Ishikawa (cell line): ENCODE measurements around the gene ACOXL.

ENCODE experiments used
- CEBPB ChIP-seq: IDR thresholded peaks from 2 replicates; pipeline ENCODE4 v1.6.1; 2012
- CREB1 ChIP-seq: IDR thresholded peaks from 2 replicates; pipeline ENCODE4 v1.6.1; 2012; ENCODE audit warnings: low read depth
- EP300 ChIP-seq: IDR thresholded peaks from 2 replicates; pipeline ENCODE4 v1.6.1; 2012; ENCODE audit warnings: borderline replicate concordance
- FOXM1 ChIP-seq: IDR thresholded peaks from 2 replicates; pipeline ENCODE4 v1.6.1; 2012; ENCODE audit warnings: low read depth, borderline replicate concordance
- NFIC ChIP-seq: IDR thresholded peaks from 2 replicates; pipeline ENCODE4 v1.6.1; 2012
- RAD21 ChIP-seq: IDR thresholded peaks from 2 replicates; pipeline ENCODE4 v1.6.1; 2012; ENCODE audit warnings: low read depth
- TAF1 ChIP-seq: IDR thresholded peaks from 2 replicates; pipeline ENCODE4 v1.6.1; 2012; ENCODE audit warnings: low read depth, mild to moderate bottlenecking
- TCF12 ChIP-seq: IDR thresholded peaks from 2 replicates; pipeline ENCODE4 v1.6.1; 2012; ENCODE audit warnings: low read depth
- YY1 ChIP-seq: IDR thresholded peaks from 2 replicates; pipeline ENCODE4 v1.6.1; 2012; ENCODE audit warnings: low read depth
- ZBTB7A ChIP-seq: IDR thresholded peaks from 2 replicates; pipeline ENCODE4 v1.6.1; 2012; ENCODE audit warnings: low read depth
- TF ChIP-seq, protein P1 (sequence below): IDR thresholded peaks from 2 replicates; pipeline ENCODE4 v1.6.1; 2012

DNA sequence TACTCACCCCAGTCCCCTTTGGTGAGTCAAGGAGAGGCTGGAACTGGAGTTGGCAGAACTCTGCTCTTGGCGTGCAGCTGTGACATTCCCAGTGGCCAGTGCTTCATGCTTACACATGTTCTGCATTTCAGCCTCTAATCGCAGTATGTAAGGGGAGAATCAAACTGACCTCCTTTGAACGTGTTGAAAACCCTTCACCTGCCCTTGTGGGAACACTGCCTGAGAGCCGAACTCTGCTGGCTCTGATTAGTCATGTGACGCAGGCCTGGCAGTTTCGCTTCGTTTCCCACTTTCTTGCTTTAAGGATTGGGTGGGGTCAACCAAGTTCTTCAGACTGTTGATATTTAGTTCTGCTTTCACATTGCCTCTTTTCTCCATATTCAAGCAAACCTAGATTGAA lies 214.5 kb downstream of the ACOXL start:
- TF ChIP-seq CEBPB (no peak), NFIC (no peak), FOXM1 (no peak), CREB1 (no peak), ZBTB7A (no peak), RAD21 (no peak), TCF12 (no peak), TAF1 (no peak), EP300 (no peak), YY1 (no peak)
- TF ChIP-seq, protein P1, sequence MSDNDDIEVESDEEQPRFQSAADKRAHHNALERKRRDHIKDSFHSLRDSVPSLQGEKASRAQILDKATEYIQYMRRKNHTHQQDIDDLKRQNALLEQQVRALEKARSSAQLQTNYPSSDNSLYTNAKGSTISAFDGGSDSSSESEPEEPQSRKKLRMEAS = no peak
